ENCODE results near the gene SULT1C4.
"Not testable (repeated sequence)": the region's sequence is repeated elsewhere in the genome, so short reads cannot be mapped to it uniquely, and the experiment has no call there.

Gene SULT1C4

DNA sequence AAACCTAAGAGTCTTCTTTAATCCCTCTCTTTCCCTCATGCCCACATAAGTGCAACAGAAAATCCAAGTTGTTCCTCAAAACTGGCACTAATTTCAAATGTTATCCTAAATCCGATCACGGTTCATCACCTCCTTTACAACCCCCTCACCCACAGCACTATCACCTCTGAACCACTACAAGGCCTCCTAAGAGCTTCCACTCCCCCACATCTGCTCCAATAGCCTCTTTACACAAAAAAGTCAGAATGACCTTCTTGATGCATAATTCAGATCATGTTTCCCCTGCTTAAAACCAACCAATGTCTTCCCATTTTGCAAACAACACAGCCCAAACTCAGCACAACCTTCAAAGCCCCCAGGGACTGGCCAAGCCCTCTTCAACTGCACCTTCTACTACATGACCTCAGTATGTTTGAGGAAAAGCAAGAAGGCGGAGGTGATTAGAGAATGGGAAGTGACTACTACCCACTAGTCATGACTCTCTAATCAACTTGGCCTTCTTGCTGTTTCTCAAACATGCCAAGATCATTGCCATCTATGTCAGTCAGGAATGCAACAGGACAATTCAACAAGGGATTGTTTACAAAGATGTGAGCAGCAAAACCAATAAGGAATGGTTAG is 36.6 kb downstream of the SULT1C4 start:
- no peak for DNase-seq

DNA sequence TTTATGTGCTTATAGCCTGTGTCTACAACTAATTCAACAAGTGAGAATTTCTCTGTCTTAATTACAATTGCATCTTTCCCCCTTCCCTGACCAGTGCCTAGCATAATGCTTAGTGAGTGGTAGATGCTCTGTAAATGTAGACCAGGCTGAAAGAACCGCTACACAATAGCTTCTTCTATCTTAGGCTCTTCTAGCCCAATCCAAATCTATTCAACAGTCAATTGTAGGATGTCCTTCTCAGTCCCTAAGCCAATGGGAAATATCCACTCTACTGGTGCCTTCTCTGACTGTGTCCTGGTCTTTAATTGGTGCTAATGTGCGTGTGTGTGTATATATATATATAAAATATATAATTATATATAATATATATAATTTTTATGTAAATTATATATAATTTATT is 37.2 kb downstream of the SULT1C4 start:
- no peak for DNase-seq

DNA sequence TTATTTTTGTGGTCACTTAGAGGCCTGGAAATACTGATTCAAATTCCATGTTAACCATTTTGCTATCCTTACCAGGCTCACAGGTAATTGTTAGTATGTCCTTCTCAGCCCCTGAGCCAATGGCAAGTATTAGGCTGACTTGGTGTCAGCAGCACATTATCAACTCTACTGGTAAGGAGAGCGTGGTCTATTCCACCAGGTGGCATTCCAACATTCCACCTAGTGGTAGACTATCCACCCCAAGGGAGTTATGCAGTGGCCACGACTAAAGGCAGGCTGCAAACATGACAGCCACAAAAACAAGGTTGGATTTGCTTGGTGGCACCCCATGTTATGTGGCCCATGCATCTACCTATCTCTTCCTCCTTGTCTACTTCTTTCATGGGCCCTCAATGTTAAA is 39.5 kb downstream of the SULT1C4 start:
- no peak for DNase-seq

DNA sequence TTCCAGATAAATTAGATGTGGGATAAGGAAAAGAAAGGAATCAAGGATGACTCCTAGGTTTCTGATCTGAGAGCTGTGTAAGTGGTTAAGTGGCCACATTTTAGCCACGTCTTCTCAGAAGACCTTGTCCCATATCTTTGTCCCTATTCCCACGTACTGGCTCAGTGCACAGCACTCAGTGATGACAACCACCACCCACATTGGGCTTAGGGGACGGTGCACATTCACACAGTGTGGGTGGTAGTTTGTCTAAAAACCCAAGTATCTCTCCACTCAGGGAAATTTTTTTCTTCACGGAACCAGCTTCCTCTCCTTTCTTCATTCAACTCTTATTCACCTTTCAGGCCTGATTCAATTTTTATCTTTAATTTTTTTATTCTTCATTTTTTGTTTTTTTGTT is 40.7 kb downstream of the SULT1C4 start:
- DNase-seq = no peak

DNA sequence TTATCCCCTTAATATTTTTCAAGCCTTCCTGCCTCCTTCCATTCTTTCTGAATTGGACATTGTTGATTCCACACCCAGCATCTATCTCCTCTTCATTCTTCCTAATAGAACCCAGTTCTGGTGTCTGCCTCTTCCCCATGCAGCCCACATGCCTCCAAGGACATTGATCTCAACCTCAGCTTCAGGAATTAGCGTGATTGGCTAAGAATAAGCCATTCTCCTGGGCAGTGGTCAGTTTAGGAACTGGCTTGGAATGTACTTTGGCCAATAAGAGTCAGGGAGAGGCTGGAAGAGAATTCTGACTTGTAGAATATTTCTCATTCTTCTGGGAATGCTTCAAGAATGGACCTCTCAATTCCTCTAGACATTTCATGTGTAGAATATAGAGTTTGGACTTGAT is 45.3 kb downstream of the SULT1C4 start:
- no peak for DNase-seq

DNA sequence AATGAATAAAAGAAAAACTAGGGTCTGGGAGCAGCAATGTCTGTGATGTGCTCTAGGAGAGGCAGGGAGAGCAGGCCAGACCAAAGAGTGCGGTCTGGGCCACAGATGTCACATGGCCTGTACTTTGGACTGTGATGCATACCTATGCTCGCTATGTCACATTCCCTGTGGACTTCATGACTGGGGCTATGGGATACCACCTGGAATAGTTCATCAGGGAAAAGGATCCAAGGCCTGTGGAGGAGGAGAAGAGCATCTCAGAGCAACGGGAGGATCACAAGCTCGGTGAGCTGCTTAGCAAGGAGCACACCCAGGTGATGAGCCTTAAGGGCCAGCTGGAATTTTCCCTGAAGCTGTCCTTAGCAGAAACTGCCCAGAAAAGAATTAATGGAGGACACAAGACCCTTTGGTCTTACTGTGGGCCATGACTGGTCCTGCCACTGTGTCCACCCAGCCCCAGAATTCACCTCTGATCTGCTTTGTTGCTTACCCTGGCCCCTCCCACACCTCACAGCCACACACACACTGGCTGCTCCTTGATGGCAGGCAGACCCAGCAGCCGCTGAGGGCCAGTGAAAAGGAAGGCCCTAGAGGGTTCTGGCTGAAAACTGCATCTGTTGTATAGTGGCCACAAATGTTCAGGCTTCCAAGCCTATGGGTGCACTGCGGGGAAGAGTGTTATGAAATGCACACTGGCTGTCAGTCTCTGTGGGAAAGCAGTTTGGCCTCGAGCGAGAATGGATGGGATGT is 45.9 kb downstream of the SULT1C4 start:
- no peak for DNase-seq

DNA sequence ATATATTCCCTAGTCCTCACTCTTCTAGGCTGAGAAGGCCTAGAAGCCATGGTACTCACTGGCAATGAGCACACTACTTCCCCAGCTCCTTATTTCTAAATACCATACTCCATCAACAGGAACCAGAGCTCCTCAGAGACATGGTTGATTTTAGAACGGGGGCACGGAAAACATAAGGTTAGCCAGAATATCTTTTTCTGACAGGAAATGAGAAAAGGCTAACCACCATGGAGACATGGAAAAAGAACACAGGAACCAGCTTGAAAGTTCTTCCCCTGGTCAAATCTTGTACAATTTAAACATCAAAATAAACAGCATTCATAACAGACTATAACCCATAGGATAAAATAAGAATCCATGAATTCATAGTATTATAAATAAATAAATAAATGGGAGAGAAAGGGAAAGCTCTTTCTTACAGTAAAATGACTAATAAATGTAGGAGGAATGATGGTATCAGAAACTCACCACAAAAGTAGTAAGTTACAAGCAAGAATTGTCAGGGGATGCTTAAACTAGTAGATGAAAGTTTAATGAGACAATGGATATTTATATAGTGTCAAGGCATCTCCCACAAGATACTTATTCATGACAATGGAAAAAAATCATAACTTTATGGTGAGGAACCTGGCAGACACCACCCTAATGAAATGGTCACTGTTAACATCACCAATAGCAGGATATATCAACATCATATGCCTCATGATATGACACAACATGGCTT is 50.7 kb downstream of the SULT1C4 start:
- no peak for DNase-seq

DNA sequence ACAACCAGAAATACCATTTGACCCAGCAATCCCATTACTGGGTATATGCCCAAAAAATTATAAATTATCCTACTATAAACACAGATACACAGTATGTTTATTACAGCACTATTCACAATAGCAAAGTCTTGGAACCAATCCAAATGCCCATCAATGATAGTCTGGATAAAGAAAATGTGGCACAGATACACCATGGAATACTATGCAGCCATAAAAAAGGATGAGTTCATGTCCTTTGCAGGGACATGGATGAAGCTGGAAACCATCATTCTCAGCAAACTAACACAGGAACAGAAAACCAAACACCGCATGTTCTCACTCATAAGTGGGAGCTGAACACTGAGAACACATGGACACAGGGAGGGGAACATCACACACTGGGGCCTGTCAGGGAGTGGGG is 57.8 kb downstream of the SULT1C4 start:
- not testable (repeated sequence) for DNase-seq

DNA sequence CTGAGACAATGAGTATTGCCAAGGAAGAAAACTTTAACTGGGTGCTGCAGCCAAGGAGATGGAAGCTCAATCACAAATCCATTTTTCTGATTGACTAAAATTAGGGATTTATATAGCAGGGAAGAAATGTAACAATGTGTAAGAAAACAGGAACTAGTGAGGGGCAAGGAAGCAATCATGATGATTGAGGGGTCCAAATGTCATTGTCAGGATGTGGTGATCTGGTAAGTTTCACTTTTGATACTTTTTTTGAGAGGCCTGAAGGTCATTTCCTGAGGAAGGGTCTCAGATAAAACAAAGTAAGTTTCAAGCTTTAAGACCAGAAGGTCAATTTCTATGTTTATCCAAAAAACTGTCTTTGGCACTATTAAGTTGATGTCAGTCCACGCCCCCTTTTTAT is 59.2 kb downstream of the SULT1C4 start:
- DNase-seq = no peak

Measured in NCI-H774 (cell line).